ENCODE measurements around the gene PRKCA. TPM values are rescaled to one million over a fixed set of nuclear protein-coding genes. Genes with fewer than 3 reads are reported as not detected.
A peak's percentile ranks its signal among the peaks of the same experiment; 100 is the strongest.

PRKCA gene
- total RNA-seq, 1 donor from 2014 or later = 29.0 TPM

DNA sequence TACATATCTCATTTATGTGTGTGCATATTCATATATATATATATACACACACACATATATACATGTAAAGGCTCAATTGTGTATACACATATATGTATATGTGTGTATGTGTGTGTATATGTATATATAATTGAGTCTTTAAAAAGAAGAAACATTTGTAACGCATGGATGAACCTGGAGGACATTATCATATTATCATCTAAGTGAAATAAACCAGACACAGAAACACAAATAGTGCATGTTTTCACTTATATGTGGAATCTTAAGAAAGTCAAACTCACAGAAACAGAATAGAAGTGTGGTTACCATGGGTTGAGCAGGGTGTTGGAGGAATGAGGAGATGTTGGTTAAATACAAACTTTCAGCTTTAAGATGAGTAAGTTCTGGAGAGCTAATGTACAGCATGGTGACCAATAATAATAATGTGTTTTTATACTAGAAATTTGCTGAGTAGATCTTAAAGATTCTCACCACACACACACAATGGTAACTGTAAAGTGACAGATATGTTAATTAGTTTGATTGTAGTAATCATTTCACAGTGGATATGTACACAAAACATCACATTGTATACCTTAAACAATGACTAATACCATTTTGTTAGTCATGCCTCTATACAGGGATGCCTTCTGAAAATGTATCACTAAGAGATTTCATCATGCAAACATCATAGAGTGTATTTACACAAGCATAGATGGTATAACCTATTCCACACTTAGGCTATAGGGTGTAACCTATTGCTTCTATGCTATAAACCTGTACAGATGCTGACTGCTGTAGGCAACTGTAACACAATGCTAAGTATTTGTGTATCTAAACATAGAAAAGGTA, 399.9 kb downstream of the PRKCA start:
- Histone ChIP-seq H3K9me3 (peaks cover 4% of the 10 kb centered on the region), H3K27me3 (ENCODE audit: low read depth) (no peaks in the 10 kb centered on the region), H3K4me1 (no peaks in the 10 kb centered on the region), H3K27ac (no peak overlapping the region), H3K36me3 (no peaks in the 10 kb centered on the region), H3K4me3 (no peak overlapping the region)
- intact Hi-C loops (cut with DNase I) = no loop called here
- DNase-seq (no peak), ATAC-seq (no peak)
- no peak for TF ChIP-seq CTCF (IDR thresholded peaks at IDR 0.05)

DNA sequence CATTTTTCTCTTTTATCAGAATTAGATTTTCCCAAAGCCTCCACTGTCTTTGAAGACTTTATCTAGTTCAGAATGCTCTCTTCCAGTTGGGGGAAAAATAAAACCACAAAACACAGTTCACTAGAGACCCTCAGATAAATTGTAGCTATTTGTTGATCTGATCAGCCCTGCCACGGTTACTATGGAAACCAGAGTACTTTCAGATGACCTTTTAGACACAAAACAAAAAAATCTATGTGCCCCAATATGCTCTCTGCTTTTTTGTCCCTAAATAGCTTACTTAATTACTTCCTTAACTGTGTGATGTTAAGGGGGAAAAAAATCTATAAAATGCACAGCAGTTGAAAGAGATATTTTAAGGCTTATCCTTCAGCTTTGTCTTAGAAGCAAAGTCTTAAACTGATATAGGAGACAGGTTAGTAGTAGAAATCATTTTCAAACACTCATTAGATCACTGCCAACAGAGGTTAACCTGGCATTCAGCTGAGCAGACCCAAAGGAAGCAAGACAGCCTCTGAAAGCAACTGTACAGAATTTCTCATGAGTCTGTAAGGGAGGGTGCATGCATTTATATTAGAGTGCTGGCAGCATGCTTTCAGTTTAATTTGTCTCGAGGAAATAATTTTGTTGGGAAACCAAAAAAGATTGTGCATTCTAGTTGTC, 402.6 kb downstream of the PRKCA start:
- H3K27ac ChIP-seq = no peak overlapping the region
- H3K36me3 ChIP-seq = no peaks in the 10 kb centered on the region
- no peak for TF ChIP-seq CTCF (IDR thresholded peaks at IDR 0.05)
- intact Hi-C loops (cut with DNase I) = no loop called here
- H3K4me1 ChIP-seq = no peaks in the 10 kb centered on the region
- no peak for ATAC-seq
- no peak for DNase-seq
- no peaks in the 10 kb centered on the region for H3K9me3 ChIP-seq
- H3K27me3 ChIP-seq (ENCODE audit: low read depth) = no peaks in the 10 kb centered on the region
- H3K4me3 ChIP-seq = no peak overlapping the region

GRCh38 chr17:66706851-66707450, 404.5 kb downstream of the PRKCA start:
- no peak for ATAC-seq
- no peak for TF ChIP-seq CTCF (IDR thresholded peaks at IDR 0.05)
- intact Hi-C loops (cut with DNase I) = no loop called here

GRCh38 chr17:66711401-66711800, 409.0 kb downstream of the PRKCA start:
- intact Hi-C loops (cut with DNase I) = loop anchor here (10.0 kb wide), 1 partner anchor 193 kb away; no protein-coding TSS in a partner anchor
- Histone ChIP-seq H3K27ac (peak overlapping the region; percentile 36), H3K9me3 (no peaks in the 10 kb centered on the region), H3K27me3 (ENCODE audit: low read depth) (no peaks in the 10 kb centered on the region), H3K4me3 (no peak overlapping the region), H3K4me1 (peaks cover 3% of the 10 kb centered on the region), H3K36me3 (no peaks in the 10 kb centered on the region)
- no peak for TF ChIP-seq CTCF (IDR thresholded peaks at IDR 0.05)
- no peak for DNase-seq
- ATAC-seq = no peak

More at GRCh38 chr17:66706851-66707450, 404.5 kb downstream of the PRKCA start:
- DNase-seq = no peak
- Histone ChIP-seq H3K27ac (no peak overlapping the region), H3K9me3 (no peaks in the 10 kb centered on the region), H3K4me3 (no peak overlapping the region), H3K4me1 (no peaks in the 10 kb centered on the region), H3K36me3 (no peaks in the 10 kb centered on the region), H3K27me3 (ENCODE audit: low read depth) (no peaks in the 10 kb centered on the region)

DNA sequence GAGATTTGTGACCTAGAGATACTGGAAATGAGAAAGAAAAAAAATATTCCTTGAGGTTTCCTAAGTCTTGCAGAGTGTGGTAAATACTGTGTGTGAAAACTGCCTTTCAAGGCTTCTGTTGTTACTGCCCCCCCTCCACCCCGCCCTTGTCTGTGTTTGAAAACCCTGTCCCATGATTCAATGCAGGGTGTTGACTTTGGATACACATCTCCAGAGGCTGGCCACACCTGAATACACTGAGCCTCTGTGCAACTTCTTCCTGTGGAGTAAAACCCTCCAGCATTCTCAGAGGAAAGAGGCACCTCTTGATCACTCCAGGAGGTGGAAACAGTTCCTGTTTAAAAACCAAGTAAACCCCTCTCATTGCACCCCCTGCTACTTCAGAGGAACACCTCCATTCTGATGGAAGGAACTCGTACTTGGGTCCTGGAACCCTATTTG, 409.5 kb downstream of the PRKCA start:
- peak; percentile 69 for DNase-seq
- intact Hi-C loops (cut with DNase I) = loop anchor here (10.0 kb wide), 1 partner anchor 193 kb away; no protein-coding TSS in a partner anchor
- Histone ChIP-seq H3K36me3 (no peaks in the 10 kb centered on the region), H3K27me3 (ENCODE audit: low read depth) (no peaks in the 10 kb centered on the region), H3K4me1 (peaks cover 3% of the 10 kb centered on the region), H3K9me3 (no peaks in the 10 kb centered on the region), H3K4me3 (no peak overlapping the region), H3K27ac (peak overlapping the region; percentile 65)
- no peak for TF ChIP-seq CTCF (IDR thresholded peaks at IDR 0.05)
- peak; percentile 76 to 88 for ATAC-seq
